Testis (tissue), 5 donors: Measurements from ENCODE around the gene DAB1. TPM values are rescaled to one million over a fixed set of nuclear protein-coding genes. Genes with fewer than 3 reads are reported as not detected.

ENCODE experiments used
- DNase-seq: peaks from one replicate; pipeline ENCODE4 v3.0.0-alpha.2; 2019
- H3K27ac ChIP-seq, 2 donors: fragments of 200-600 bp; sonication (generic); one replicate each; pipeline ENCODE4 v1.5.1; 2019
- H3K27me3 ChIP-seq: fragments of 200-600 bp; sonication (generic); one replicate; pipeline ENCODE4 v1.5.1; 2019
- H3K36me3 ChIP-seq: fragments of 200-600 bp; sonication (generic); one replicate; pipeline ENCODE4 v1.5.1; 2017; ENCODE audit warnings: low read depth; ENCODE audit errors: missing control alignments
- H3K4me1 ChIP-seq: fragments of 200-600 bp; sonication (generic); one replicate; pipeline ENCODE4 v1.5.1; 2019
- H3K4me3 ChIP-seq, 2 donors: fragments of 200-600 bp; sonication (generic); one replicate each; pipeline ENCODE4 v1.5.1; 2017 to 2019
- H3K9me3 ChIP-seq: fragments of 200-600 bp; sonication (generic); one replicate; pipeline ENCODE4 v1.5.1; 2017
- CTCF ChIP-seq, 3 experiments: fragments of 450-650 bp in 2 of 3; fragments of 200-600 bp in 1 of 3; sonication (generic) in 1 of 3; IDR thresholded peaks; one replicate each; pipeline ENCODE4 v1.5.1; 2016 to 2019; ENCODE audit warnings: antibody characterized with exemption in 3 of 3, mild to moderate bottlenecking in 2 of 3, moderate library complexity in 1 of 3
- POLR2A ChIP-seq: fragments of 450-650 bp; IDR thresholded peaks from one replicate; pipeline ENCODE4 v1.6.1; 2017; ENCODE audit warnings: antibody characterized with exemption, mild to moderate bottlenecking, moderate library complexity
- WGBS, 2 donors: methylation state at CpG; one replicate each; pipeline ENCODE4 v1.1.5; 2018; 5-methylcytosine and 5-hydroxymethylcytosine counted together
- intact Hi-C: fragments of 100-400 bp; cut with DNase I; formaldehyde crosslinking; loops from one replicate; pipeline ENCODE4 v1.15.1; 2023; ENCODE audit warnings: low total_unique reads
- long read RNA-seq, 2 donors: transcript quantifications; one replicate each; lab custom pipeline, GENCODE V29; 2026
- polyA plus RNA-seq: library from polyadenylated mRNA; stranded (reverse); fragments of 350-450 nt; fragmentation: Illumina TruSeq; extraction: RNeasy Lipid Tissue Mini Kit (QIAGEN cat#74804); gene quantifications from one replicate; pipeline ENCODE4 v1.2.3, GENCODE V29; 2014; ENCODE audit warnings: low read depth, low replicate concordance; ENCODE audit not compliant: insufficient read depth
- total RNA-seq, 2 donors: library from RNA; depleted of rRNA; stranded (reverse); fragments of >200 nt; gene quantifications; one replicate each; pipeline ENCODE4 v1.2.3, GENCODE V29; 2016

Gene DAB1
- total RNA-seq: 1 to 10 TPM in 1 of 2 donors, under 1 TPM in 1; 0.79 to 1.2 TPM
- polyA plus RNA-seq: 1.7 TPM
- long read RNA-seq, donor 1: 0 reads
- long read RNA-seq, donor 2: 0 reads

- no peaks in the 10 kb centered on the region for H3K36me3 ChIP-seq
- no peak for TF ChIP-seq POLR2A
- TF ChIP-seq CTCF (IDR thresholded peaks at IDR 0.05): no peak
- H3K4me1 ChIP-seq: peaks cover 7% of the 10 kb centered on the region
- DNase-seq: peak; percentile 21
- no peaks in the 10 kb centered on the region for H3K27me3 ChIP-seq
- peak within 1 kb of the TSS; percentile 41 to 52 for H3K4me3 ChIP-seq
- 0 to 1% methylated on average over 5 to 44 of the region's 64 CpGs for WGBS, 2 donors
- intact Hi-C loops: no loop called here
- no peak within 1 kb of the TSS for H3K27ac ChIP-seq
- no peaks in the 10 kb centered on the region for H3K9me3 ChIP-seq
Observed at GRCh38 chr1:57423656-57424211, at the start of gene DAB1. Gene DAB1 (minus strand): TSS chr1:57424060. CDS start chr1:57291030, 133,030 bp downstream.

DNA sequence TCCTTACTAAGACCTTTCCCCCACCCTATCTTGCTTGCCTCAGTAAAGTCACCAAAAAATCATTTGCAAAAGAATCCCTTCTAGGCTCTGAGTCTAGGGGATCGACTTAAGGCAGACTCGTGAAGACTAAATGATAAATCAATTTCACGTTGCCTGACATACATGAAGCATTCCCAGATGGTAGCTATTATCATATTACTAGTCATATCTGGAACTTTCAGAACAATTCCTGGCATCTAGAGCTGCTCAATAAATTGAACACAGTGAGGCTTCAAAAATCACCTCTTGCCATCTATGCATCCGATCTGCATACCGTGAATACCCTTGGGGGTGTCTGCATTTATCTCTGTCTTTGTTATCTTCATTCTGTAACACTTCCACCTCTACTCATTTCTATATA, 49.6 kb upstream of the DAB1 start:
- H3K4me3 ChIP-seq: no peak overlapping the region
- H3K27me3 ChIP-seq: no peaks in the 10 kb centered on the region
- H3K9me3 ChIP-seq: no peaks in the 10 kb centered on the region
- TF ChIP-seq POLR2A (no peak), CTCF (IDR thresholded peaks at IDR 0.05) (no peak)
- no peak overlapping the region for H3K27ac ChIP-seq
- H3K4me1 ChIP-seq: peaks cover 7% of the 10 kb centered on the region
- H3K36me3 ChIP-seq: no peaks in the 10 kb centered on the region
- intact Hi-C loops: no loop called here
- no peak for DNase-seq
- WGBS, 2 donors: 87 to 94% methylated on average over 5 of the region's 5 CpGs

DNA sequence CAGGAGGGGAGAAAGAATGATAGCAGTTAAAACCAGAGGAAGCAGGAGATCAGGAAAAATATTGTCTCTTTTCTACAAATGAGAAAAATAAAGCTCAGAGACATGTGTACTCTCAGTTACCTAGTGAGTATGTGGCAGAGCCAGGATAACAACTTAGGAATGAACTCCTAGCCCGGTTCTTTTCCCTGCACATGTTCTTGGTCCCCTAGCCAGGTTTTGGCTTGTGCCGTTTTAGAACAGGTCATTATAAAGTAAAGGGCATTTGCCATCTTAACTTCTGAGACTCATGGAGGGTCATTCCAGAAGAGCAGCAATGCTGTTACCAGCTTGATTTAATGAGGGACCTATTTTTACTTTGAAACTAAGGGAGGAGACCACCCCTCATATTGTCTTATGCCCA, 48.1 kb upstream of the DAB1 start:
- no peak for TF ChIP-seq CTCF (IDR thresholded peaks at IDR 0.05)
- no peak for TF ChIP-seq POLR2A
- no peak for DNase-seq
- intact Hi-C loops: no loop called here

DNA sequence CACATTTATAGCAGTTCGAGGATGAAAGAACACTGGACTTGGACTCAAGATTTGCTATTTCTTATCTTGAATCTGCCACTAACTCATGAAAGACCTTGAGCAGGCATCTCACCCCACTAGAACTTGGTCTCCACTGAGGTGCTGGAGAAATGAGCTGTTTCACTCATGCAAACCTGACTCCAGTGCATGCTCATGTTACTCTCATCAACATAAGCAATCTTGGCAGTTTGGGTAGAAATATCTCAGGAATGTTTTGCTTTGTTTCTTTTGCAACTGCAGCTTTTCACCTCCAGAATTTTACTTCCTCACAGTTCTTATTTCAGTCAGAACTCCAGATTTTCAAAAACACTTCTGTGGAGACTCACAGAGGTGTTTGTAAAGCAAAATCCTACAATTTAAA, 46.2 kb upstream of the DAB1 start:
- no peak for TF ChIP-seq CTCF (IDR thresholded peaks at IDR 0.05)
- no peak for TF ChIP-seq POLR2A
- Histone ChIP-seq H3K36me3 (no peaks in the 10 kb centered on the region), H3K27me3 (no peaks in the 10 kb centered on the region), H3K4me3 (no peak overlapping the region), H3K4me1 (peaks cover 7% of the 10 kb centered on the region), H3K27ac (no peak overlapping the region), H3K9me3 (no peaks in the 10 kb centered on the region)
- 42% methylated on average over 1 of the region's 1 CpG for WGBS, 2 donors
- no peak for DNase-seq
- intact Hi-C loops: no loop called here

More for the DNA sequence above, 48.1 kb upstream of the DAB1 start:
- Histone ChIP-seq H3K9me3 (no peaks in the 10 kb centered on the region), H3K27me3 (no peaks in the 10 kb centered on the region), H3K4me3 (no peak overlapping the region), H3K4me1 (peaks cover 7% of the 10 kb centered on the region), H3K27ac (no peak overlapping the region), H3K36me3 (no peaks in the 10 kb centered on the region)
- 94 to 95% methylated on average over 2 of the region's 2 CpGs for WGBS, 2 donors
